Metanephros (tissue), 1 donor: Measurements from ENCODE around the gene ITGB4. TPM values are rescaled to one million over a fixed set of nuclear protein-coding genes. Genes with fewer than 3 reads are reported as not detected.

ENCODE experiments used
- total RNA-seq: library from RNA; depleted of rRNA; stranded (reverse); fragments of >200 nt; gene quantifications from one replicate; pipeline ENCODE4 v1.2.3, GENCODE V29; 2014

Gene ITGB4
- total RNA-seq = 9.5 TPM

DNA sequence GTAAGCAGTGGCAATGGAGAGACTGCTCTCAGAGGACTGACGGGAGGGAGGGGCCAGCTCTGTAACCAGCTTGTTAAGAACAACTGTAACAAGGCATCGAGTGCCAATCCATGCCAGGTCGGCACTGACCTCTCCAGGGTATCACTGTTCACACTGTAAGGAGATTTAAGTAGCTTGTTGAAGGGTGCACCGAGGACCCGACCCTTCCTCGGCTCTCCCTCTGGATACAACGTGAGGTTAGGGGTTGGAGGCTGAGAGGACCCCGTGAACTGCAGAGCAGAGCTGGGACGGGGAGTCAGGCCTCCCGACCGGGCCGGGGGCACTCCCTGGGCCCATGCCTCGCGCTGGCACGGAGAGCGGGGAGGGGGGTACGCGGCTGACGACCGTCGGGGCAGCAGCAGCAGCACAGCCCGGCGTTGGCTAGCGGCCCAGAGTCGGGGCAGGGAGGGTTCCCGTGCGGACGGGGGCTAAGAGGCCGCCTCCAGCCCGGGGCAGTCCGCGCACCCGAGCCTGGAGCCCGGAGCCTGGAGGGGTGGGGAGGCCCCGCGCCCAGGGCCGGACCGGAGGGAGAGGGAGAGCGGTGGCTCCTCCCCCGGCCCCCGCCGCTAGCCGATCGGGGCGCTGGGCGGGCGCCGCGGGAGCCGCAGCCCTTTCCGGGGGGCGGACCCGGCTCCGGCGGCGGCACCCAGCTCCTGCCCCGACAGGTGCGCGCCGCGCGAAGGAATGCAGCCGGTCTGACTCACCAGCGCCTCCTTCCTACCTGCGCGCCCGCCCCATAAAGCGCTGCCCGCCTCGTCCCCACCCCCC is at the start of gene ITGB4:
Gene ITGB4, plus strand, starts transcription at position 804 of the 807 bp plus-strand sequence. CDS start 3,245 bp downstream, outside the sequence.

DNA sequence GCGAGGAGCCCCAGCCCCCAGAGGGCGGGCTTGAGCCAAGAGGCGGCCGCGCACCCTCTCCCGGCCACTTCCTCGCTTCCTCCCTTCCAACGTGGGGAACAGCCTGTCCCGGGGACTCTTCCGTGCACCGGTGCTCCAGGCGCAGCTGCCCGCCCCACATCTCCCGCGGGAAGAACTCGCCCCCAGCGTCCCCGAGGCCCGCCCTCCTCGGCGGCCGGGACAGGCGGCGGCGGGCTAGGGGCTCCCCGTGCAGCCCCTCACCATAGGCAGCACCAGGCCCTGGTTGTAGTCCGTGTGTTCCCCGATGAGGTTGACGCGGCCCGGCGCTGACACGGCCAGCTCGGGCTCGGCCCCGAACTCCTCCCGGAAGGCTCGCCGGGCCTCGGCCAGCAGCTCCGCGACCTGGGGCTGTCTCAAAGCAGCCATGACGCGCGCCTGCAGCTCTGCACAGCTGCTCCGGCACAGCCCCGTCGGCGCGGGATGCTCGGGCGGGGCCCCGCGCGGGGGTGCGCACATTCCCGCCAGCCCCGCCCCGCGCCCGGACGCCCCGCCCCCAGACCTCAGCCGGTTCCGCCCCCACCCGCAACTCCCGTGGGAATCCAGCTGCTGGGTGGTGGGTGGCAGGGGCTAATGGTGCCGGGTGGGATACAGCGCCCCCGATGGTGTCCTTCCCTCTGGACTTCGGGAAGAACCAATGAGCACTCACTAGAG is 43.6 kb downstream of the ITGB4 start, which contains the start of gene GALK1:
Gene GALK1, minus strand, starts transcription at position 482 of the 711 bp plus-strand sequence. Its CDS starts 56 bp downstream, at position 426.

DNA sequence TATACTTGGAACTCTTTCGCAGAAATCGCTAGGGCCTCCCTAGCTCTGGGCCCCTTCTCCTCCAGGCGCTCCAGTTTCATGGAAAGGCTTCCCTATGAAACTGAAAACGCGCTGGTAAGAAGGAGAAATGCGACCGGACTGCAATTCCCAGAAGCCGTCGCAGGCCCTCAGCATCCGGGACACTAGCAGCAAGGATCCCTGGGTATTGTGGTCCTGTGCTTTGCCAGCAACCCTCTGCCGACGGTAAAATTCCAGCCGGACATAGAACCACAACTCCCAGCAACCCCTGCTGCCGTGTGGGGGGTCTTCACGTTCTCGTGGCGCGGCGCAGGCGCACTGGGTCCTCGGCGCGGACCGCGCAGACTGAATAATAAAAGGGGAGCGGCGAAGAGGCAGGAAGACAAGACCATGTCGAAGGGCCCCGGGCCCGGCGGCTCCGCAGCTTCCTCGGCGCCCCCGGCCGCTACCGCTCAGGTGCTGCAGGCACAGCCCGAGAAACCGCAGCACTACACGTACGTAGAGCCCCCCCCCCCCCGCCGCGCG is 63.3 kb downstream of the ITGB4 start, which contains the start of gene UNK:
Gene UNK, plus strand, starts transcription at position 334 of the 543 bp plus-strand sequence. Its CDS starts 75 bp downstream, at position 409.

Other genes starting within 250 kb of the ITGB4 start
- 31.7 TPM for gene CASKIN2, start 205.9 kb upstream of the ITGB4 start, total RNA-seq
- gene TSEN54, start 204.9 kb upstream of the ITGB4 start, total RNA-seq = 23.6 TPM
- 74.6 TPM for gene LLGL2, start 195.8 kb upstream of the ITGB4 start, total RNA-seq
- 260 TPM for gene MYO15B, start 133.7 kb upstream of the ITGB4 start, total RNA-seq
- gene SMIM5, start 88.0 kb upstream of the ITGB4 start, total RNA-seq = 20.1 TPM
- gene RECQL5, start 54.3 kb upstream of the ITGB4 start, total RNA-seq = 36.8 TPM
- gene SAP30BP, start 54.1 kb upstream of the ITGB4 start, total RNA-seq = 38.3 TPM
- gene GALK1, start 43.7 kb downstream of the ITGB4 start, total RNA-seq = 31.0 TPM
- 60.3 TPM for gene UNK, start 63.3 kb downstream of the ITGB4 start, total RNA-seq
- gene UNC13D, start 122.9 kb downstream of the ITGB4 start, total RNA-seq = 12.6 TPM
- gene WBP2, start 133.9 kb downstream of the ITGB4 start, total RNA-seq = 38.6 TPM
- gene TRIM47, start 157.1 kb downstream of the ITGB4 start, total RNA-seq = 25.9 TPM
- 23.2 TPM for gene TRIM65, start 175.5 kb downstream of the ITGB4 start, total RNA-seq
- 61.1 TPM for gene MRPL38, start 183.4 kb downstream of the ITGB4 start, total RNA-seq
- 16.5 TPM for gene FBF1, start 219.6 kb downstream of the ITGB4 start, total RNA-seq